HG02870 (cell line): ENCODE measurements around the gene TRIP13.

Experiments
- ATAC-seq: cut with Tn5 transposase; IDR thresholded peaks from one replicate; pipeline ENCODE4 v1.9.1; 2021; ENCODE audit warnings: mild to moderate bottlenecking, moderate library complexity; ENCODE audit not compliant: unreplicated experiment

Gene TRIP13

GRCh38 chr5:963673-964531 is 71.2 kb downstream of the TRIP13 start:
- ATAC-seq = peak; percentile 86

- ATAC-seq = no peak
Observed at GRCh38 chr5:964821-965220, 72.1 kb downstream of the TRIP13 start.

- ATAC-seq = no peak
Observed at GRCh38 chr5:965604-966344, 73.1 kb downstream of the TRIP13 start.

GRCh38 chr5:966345-966710 is 73.6 kb downstream of the TRIP13 start:
- ATAC-seq = no peak

GRCh38 chr5:966941-967340 is 74.3 kb downstream of the TRIP13 start:
- no peak for ATAC-seq
